Lung (tissue), 12 donors: ENCODE data around the gene NAALADL2. TPM values are rescaled to one million over a fixed set of nuclear protein-coding genes. Genes with fewer than 3 reads are reported as not detected.
A peak's percentile ranks its signal among the peaks of the same experiment; 100 is the strongest.

Source experiments
- ATAC-seq: fragments of 200-7000 bp; cut with Tn5 transposase; one replicate; pipeline ENCODE4 v1.9.1; 2020; ENCODE audit warnings: moderate number of reproducible peaks; ENCODE audit not compliant: insufficient read depth, low FRiP score
- DNase-seq, 3 donors: peaks; one replicate each; pipeline ENCODE4 v3.0.0-alpha.2; 2013 to 2017
- H3K27ac ChIP-seq, 2 donors: one replicate each; pipeline ENCODE4 v1.5.1; 2013; ENCODE audit warnings: mild to moderate bottlenecking in 2 of 2, moderate library complexity in 2 of 2, control low read depth in 1 of 2, inconsistent platforms in 1 of 2, low read depth in 1 of 2, low read length in 1 of 2
- H3K27me3 ChIP-seq, 3 donors: one replicate each; pipeline ENCODE4 v1.5.1; 2013; ENCODE audit warnings: low read length in 2 of 3; ENCODE audit not compliant: control insufficient read depth in 3 of 3, insufficient read depth in 3 of 3
- H3K36me3 ChIP-seq, 4 donors: one replicate each; pipeline ENCODE4 v1.5.1; 2013; ENCODE audit warnings: low read length in 4 of 4, mild to moderate bottlenecking in 1 of 4, moderate library complexity in 1 of 4; ENCODE audit not compliant: control insufficient read depth in 4 of 4, insufficient read depth in 4 of 4
- H3K4me1 ChIP-seq, 5 donors: one replicate each; pipeline ENCODE4 v1.5.1; 2013; ENCODE audit warnings: low read length in 5 of 5, mild to moderate bottlenecking in 2 of 5, moderate library complexity in 1 of 5; ENCODE audit not compliant: control insufficient read depth in 5 of 5, insufficient read depth in 5 of 5
- H3K4me3 ChIP-seq: one replicate; pipeline ENCODE4 v1.5.1; 2013; ENCODE audit warnings: mild to moderate bottlenecking, control low read depth, moderate library complexity
- H3K9ac ChIP-seq, 2 donors: one replicate each; pipeline ENCODE4 v1.5.1; 2013; ENCODE audit warnings: low read length in 2 of 2, control low read depth in 1 of 2; ENCODE audit not compliant: insufficient read depth in 1 of 2
- H3K9me3 ChIP-seq, 4 donors: one replicate each; pipeline ENCODE4 v1.5.1; 2013; ENCODE audit warnings: low read length in 3 of 4, mild to moderate bottlenecking in 1 of 4, moderate library complexity in 1 of 4; ENCODE audit not compliant: control insufficient read depth in 4 of 4, insufficient read depth in 3 of 4
- WGBS, 2 donors: extraction: QIAGEN DNeasy Blood & Tissue Kit; methylation state at CpG; one replicate each; pipeline ENCODE4 v1.1.7; 2013; 5-methylcytosine and 5-hydroxymethylcytosine counted together
- polyA plus RNA-seq, 2 donors: library from polyadenylated mRNA; stranded (reverse); fragments of 200-250 nt; gene quantifications; one replicate each; pipeline ENCODE4 v1.2.1, GENCODE V29; 2013
- total RNA-seq, 2 donors: library from RNA; depleted of rRNA in 1 of 2; stranded (reverse); fragments of >200 nt in 1 of 2; gene quantifications; one replicate each; pipeline ENCODE4 v1.2.1, GENCODE V29; 2014 to 2021
- TF ChIP-seq, protein P1 (sequence below): IDR thresholded peaks from 2 replicates; pipeline ENCODE4 v1.5.1; 2012; ENCODE audit warnings: mild to moderate bottlenecking; ENCODE audit errors: control extremely low read depth, extremely low read depth
- donor health status: control.
- donor health status: control.
- donor health status: Bipolar disorder and iron deficiency.
- donor health status: healthy.
- donor health status: DM: yes; HTN: yes; CAD: no.

The NAALADL2 gene
- total and polyA plus RNA-seq, 4 donors: 0.49 to 46.7 (median 4.7) TPM

DNA sequence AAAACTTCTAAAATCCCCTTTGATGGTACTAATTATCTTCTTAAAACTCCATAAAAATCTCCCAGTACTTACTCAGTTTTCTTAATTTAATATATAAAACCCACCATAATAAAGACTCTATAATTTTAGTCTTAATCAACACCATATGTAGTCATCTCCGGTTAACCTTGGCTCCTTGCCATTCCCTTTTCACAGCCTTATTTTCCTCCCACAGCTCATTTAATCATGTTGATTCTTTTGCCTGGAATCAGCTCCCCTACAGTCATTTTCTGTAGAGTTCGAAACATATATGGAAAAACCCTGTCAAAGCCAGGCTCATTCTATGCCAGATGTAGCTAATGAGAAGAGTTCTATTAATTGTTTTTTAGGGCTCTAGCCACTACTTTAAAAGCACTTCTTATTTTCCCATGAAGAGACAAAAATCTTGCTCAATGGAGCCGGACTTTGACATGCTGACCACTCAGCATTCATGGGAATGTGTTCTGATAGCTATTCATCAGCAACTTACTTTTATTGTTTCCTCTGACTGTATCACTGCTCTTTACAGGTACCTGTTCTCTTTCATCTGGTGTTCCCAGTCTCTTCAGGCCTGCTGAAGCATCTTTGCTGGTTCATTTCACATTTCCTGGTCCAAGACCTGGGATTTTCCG, 573.4 kb downstream of the NAALADL2 start:
- no peak overlapping the region for H3K9ac ChIP-seq
- DNase-seq (peak in 1 of 3 donors; percentile 13), ATAC-seq (no peak)
- H3K4me3 ChIP-seq: no peak overlapping the region
- H3K4me1 ChIP-seq: no peaks in the 10 kb centered on the region
- H3K36me3 ChIP-seq: no peaks in the 10 kb centered on the region
- no peaks in the 10 kb centered on the region for H3K9me3 ChIP-seq
- H3K27me3 ChIP-seq: no peaks in the 10 kb centered on the region
- TF ChIP-seq, protein P1, sequence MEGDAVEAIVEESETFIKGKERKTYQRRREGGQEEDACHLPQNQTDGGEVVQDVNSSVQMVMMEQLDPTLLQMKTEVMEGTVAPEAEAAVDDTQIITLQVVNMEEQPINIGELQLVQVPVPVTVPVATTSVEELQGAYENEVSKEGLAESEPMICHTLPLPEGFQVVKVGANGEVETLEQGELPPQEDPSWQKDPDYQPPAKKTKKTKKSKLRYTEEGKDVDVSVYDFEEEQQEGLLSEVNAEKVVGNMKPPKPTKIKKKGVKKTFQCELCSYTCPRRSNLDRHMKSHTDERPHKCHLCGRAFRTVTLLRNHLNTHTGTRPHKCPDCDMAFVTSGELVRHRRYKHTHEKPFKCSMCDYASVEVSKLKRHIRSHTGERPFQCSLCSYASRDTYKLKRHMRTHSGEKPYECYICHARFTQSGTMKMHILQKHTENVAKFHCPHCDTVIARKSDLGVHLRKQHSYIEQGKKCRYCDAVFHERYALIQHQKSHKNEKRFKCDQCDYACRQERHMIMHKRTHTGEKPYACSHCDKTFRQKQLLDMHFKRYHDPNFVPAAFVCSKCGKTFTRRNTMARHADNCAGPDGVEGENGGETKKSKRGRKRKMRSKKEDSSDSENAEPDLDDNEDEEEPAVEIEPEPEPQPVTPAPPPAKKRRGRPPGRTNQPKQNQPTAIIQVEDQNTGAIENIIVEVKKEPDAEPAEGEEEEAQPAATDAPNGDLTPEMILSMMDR: no peak
- 80 to 81% methylated on average over 4 of the region's 4 CpGs for WGBS, 2 donors
- H3K27ac ChIP-seq: peak overlapping the region in 1 of 2 donors; percentile 6

DNA sequence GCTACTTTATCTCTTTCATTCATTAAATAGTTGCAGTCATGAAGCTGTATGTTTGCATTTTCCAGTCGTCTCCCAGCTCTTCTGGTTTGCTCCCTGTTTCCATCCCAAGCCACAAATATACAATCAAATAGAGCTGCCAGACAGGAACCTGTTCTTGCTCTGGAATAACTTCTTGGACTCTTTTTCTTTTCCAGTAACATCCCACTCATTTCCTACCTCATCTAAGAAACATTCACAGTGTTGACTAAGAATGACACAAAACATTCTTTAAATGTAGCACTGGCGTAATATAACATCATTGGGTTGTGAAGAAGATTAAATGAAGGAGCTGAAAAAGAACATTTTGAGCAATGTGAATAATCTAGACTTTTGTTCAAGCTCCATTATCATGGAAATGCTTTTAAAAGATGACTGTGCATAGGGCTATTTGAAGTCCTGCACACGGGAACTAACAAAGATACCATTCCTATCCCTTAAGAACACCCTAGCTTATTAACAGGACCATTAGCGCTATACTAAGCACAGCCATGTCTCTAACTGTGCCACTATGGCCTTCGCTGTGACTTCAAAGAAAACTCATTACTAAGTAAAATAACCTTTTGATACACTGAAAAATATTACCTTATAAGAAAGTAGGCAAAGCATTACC, 574.0 kb downstream of the NAALADL2 start:
- no peaks in the 10 kb centered on the region for H3K36me3 ChIP-seq
- H3K4me1 ChIP-seq: no peaks in the 10 kb centered on the region
- no peak overlapping the region for H3K4me3 ChIP-seq
- TF ChIP-seq, protein P1: no peak
- WGBS, 2 donors: 87 to 91% methylated on average over 5 of the region's 5 CpGs
- H3K27me3 ChIP-seq: no peaks in the 10 kb centered on the region
- H3K27ac ChIP-seq: no peak overlapping the region
- no peak for DNase-seq
- H3K9ac ChIP-seq: no peak overlapping the region
- ATAC-seq: no peak
- H3K9me3 ChIP-seq: no peaks in the 10 kb centered on the region

- ATAC-seq: no peak
- no peaks in the 10 kb centered on the region for H3K36me3 ChIP-seq
- no peaks in the 10 kb centered on the region for H3K9me3 ChIP-seq
- DNase-seq: peak in 1 of 3 donors; percentile 9
- no peak overlapping the region for H3K9ac ChIP-seq
- H3K4me1 ChIP-seq: no peaks in the 10 kb centered on the region
- no peaks in the 10 kb centered on the region for H3K27me3 ChIP-seq
- TF ChIP-seq, protein P1: no peak
- no peak overlapping the region for H3K4me3 ChIP-seq
- H3K27ac ChIP-seq: no peak overlapping the region
These were observed 575.4 kb downstream of the NAALADL2 start for GRCh38 chr3:175434561-175434960.
